KMS-11 (cell line): ENCODE data around the gene UBASH3B.

Source experiments
- H2AFZ ChIP-seq: fragments of 200-600 bp; sonication (generic); 2 replicates; pipeline ENCODE4 v1.6.1; 2016; ENCODE audit warnings: antibody characterized with exemption, mixed run types, low read depth
- H3K27ac ChIP-seq: fragments of 200-600 bp; sonication (generic); 2 replicates; pipeline ENCODE4 v1.6.1; 2016; ENCODE audit warnings: mild to moderate bottlenecking, mixed run types
- H3K27me3 ChIP-seq: fragments of 200-600 bp; sonication (generic); 2 replicates; pipeline ENCODE4 v1.6.1; 2017; ENCODE audit warnings: mild to moderate bottlenecking, low read depth, mixed run types, moderate library complexity; ENCODE audit not compliant: insufficient read depth
- H3K36me3 ChIP-seq: fragments of 200-600 bp; sonication (generic); 2 replicates; pipeline ENCODE4 v1.6.1; 2017; ENCODE audit warnings: mild to moderate bottlenecking, mixed run types; ENCODE audit not compliant: insufficient read depth
- H3K4me1 ChIP-seq: fragments of 200-600 bp; sonication (generic); 2 replicates; pipeline ENCODE4 v1.6.1; 2016; ENCODE audit warnings: mild to moderate bottlenecking, low read depth, mixed run types; ENCODE audit not compliant: poor library complexity, severe bottlenecking
- H3K4me2 ChIP-seq: fragments of 200-600 bp; sonication (generic); 2 replicates; pipeline ENCODE4 v1.7.0; 2016; ENCODE audit warnings: mild to moderate bottlenecking, mixed run types
- H3K4me3 ChIP-seq: fragments of 200-600 bp; sonication (generic); IDR thresholded peaks from 2 replicates; pipeline ENCODE4 v1.6.1; 2017; ENCODE audit warnings: low read depth, low read length, mixed read lengths; ENCODE audit not compliant: insufficient read depth
- H3K79me2 ChIP-seq: fragments of 200-600 bp; sonication (generic); 2 replicates; pipeline ENCODE4 v1.6.1; 2016; ENCODE audit warnings: low read depth, mixed run types; ENCODE audit not compliant: insufficient read depth
- H3K9ac ChIP-seq: fragments of 200-600 bp; sonication (generic); 2 replicates; pipeline ENCODE4 v1.6.1; 2016; ENCODE audit warnings: mild to moderate bottlenecking, mixed run types
- H4K20me1 ChIP-seq: fragments of 200-600 bp; sonication (generic); 2 replicates; pipeline ENCODE4 v1.6.1; 2016; ENCODE audit warnings: mild to moderate bottlenecking, mixed run types; ENCODE audit not compliant: insufficient read depth
- TF ChIP-seq, protein P1 (sequence below): fragments of 200-600 bp; sonication (generic); conservative IDR thresholded peaks from 2 replicates; pipeline ENCODE4 v1.6.1; 2017; ENCODE audit warnings: low read depth, mild to moderate bottlenecking, antibody characterized with exemption, low read length, moderate library complexity, mixed read lengths

The UBASH3B gene

DNA sequence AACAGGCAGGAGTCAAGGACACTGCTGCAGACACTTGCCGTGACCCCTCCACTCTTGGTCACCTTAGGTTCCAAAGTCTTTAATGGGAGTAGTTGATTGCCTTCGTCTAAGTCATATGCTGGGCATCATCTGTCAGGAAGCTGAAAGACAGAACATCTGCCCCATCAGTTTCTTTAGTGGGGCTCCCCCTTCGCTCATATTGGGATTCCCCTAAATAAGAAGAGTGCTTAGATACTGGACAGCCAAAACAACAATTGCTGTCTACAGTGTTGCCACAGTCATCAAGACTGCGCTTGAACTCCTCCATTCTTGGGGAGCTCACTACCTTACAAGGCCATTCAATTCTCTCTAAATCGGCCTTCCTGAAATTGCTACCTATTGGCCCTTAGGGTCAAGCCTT, 58.5 kb downstream of the UBASH3B start:
- Histone ChIP-seq H3K36me3 (no peaks in the 10 kb centered on the region), H4K20me1 (no peaks in the 10 kb centered on the region), H3K4me1 (peaks cover 8% of the 10 kb centered on the region), H3K27ac (no peak overlapping the region), H3K79me2 (no peaks in the 10 kb centered on the region), H3K4me3 (no peak overlapping the region), H3K4me2 (no peak overlapping the region), H3K9ac (no peak overlapping the region), H2AFZ (no peak overlapping the region), H3K27me3 (no peaks in the 10 kb centered on the region)
- TF ChIP-seq, protein P1, sequence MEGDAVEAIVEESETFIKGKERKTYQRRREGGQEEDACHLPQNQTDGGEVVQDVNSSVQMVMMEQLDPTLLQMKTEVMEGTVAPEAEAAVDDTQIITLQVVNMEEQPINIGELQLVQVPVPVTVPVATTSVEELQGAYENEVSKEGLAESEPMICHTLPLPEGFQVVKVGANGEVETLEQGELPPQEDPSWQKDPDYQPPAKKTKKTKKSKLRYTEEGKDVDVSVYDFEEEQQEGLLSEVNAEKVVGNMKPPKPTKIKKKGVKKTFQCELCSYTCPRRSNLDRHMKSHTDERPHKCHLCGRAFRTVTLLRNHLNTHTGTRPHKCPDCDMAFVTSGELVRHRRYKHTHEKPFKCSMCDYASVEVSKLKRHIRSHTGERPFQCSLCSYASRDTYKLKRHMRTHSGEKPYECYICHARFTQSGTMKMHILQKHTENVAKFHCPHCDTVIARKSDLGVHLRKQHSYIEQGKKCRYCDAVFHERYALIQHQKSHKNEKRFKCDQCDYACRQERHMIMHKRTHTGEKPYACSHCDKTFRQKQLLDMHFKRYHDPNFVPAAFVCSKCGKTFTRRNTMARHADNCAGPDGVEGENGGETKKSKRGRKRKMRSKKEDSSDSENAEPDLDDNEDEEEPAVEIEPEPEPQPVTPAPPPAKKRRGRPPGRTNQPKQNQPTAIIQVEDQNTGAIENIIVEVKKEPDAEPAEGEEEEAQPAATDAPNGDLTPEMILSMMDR, result no peak

DNA sequence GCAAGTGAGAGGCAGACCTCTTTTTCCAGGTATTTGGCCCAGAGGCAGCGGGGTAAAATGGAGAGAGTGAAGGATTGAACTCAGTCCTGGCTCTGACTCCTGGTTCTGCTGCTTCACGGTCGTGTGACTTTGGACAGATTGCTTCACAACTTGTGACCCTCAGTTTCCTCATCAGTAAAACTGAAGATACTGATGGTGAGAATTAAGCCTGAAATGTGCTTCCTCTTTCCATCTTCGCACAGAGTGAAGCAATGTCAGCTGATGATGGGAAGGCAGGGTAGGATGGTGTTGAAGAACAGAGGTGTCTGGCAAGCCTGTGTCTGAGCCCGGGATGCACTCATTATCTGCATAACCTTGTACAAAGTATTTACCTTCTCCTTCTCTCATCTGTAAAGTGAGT, 59.0 kb downstream of the UBASH3B start:
- peaks cover 8% of the 10 kb centered on the region for H3K4me1 ChIP-seq
- no peaks in the 10 kb centered on the region for H4K20me1 ChIP-seq
- no peaks in the 10 kb centered on the region for H3K36me3 ChIP-seq
- H3K4me2 ChIP-seq, result no peak overlapping the region
- no peak overlapping the region for H2AFZ ChIP-seq
- H3K4me3 ChIP-seq, result no peak overlapping the region
- no peak overlapping the region for H3K9ac ChIP-seq
- TF ChIP-seq, protein P1, result no peak
- no peak overlapping the region for H3K27ac ChIP-seq
- H3K79me2 ChIP-seq, result no peaks in the 10 kb centered on the region
- H3K27me3 ChIP-seq, result no peaks in the 10 kb centered on the region

GRCh38 chr11:122715548-122716440, 60.3 kb downstream of the UBASH3B start:
- Histone ChIP-seq H3K36me3 (no peaks in the 10 kb centered on the region), H4K20me1 (no peaks in the 10 kb centered on the region), H3K27ac (no peak overlapping the region), H3K79me2 (no peaks in the 10 kb centered on the region), H3K4me3 (no peak overlapping the region), H3K4me2 (no peak overlapping the region), H3K9ac (no peak overlapping the region), H3K27me3 (no peaks in the 10 kb centered on the region), H2AFZ (no peak overlapping the region), H3K4me1 (peaks cover 8% of the 10 kb centered on the region)
- TF ChIP-seq, protein P1, result no peak

- H4K20me1 ChIP-seq, result no peaks in the 10 kb centered on the region
- H3K36me3 ChIP-seq, result no peaks in the 10 kb centered on the region
- TF ChIP-seq, protein P1, result no peak
- no peak overlapping the region for H3K27ac ChIP-seq
- no peaks in the 10 kb centered on the region for H3K27me3 ChIP-seq
- H3K4me2 ChIP-seq, result no peak overlapping the region
- H3K9ac ChIP-seq, result no peak overlapping the region
- no peak overlapping the region for H3K4me3 ChIP-seq
- H3K79me2 ChIP-seq, result no peaks in the 10 kb centered on the region
- H2AFZ ChIP-seq, result no peak overlapping the region
- peaks cover 8% of the 10 kb centered on the region for H3K4me1 ChIP-seq
Measured at GRCh38 chr11:122717264-122717867, 61.8 kb downstream of the UBASH3B start.
